ENCODE data around the gene GALNT11.

The GALNT11 gene

DNA sequence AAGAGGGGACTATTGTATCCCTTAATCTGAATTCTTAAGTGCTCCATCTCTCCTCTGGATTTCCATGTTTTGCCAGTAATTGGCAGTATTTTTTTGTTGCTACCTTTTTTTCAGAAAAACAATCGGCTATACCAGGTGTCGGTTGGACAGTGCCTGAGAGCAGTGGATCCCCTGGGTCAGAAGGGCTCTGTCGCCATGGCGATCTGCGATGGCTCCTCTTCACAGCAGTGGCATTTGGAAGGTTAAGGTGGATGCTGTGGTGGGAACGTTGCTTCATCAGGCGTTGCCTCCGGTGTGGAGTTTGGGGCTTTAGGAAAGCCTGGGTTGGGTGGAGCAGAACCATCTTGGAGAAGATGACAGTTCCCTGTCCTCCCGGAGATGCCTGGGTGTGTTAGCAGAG, 96.0 kb downstream of the GALNT11 start:
- no peak for DNase-seq

GRCh38 chr7:152122540-152122939, 97.1 kb downstream of the GALNT11 start:
- DNase-seq: no peak

GRCh38 chr7:152126741-152127140, 101.3 kb downstream of the GALNT11 start:
- no peak for DNase-seq

GRCh38 chr7:152127229-152127628, 101.8 kb downstream of the GALNT11 start:
- no peak for DNase-seq

DNA sequence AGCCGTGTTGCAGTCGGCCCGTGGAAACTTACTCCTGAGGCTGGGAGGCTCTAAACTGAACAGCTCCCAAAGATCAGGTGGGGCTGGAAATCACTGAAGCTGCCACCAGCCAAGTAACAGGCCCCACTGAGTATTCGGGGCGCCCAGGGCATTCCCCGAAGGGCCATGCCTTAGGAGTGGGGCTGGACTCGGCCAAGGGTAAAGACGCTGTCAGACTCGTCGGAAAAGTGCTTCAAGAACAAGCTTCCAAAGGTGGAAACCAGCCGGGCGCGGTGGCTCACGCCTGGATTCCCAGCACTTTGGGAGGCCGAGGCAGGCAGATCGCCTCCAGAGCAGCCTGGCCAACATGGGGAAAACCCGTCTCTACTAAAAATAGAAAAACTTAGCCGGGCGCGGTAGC, 102.8 kb downstream of the GALNT11 start:
- no peak for DNase-seq

DNA sequence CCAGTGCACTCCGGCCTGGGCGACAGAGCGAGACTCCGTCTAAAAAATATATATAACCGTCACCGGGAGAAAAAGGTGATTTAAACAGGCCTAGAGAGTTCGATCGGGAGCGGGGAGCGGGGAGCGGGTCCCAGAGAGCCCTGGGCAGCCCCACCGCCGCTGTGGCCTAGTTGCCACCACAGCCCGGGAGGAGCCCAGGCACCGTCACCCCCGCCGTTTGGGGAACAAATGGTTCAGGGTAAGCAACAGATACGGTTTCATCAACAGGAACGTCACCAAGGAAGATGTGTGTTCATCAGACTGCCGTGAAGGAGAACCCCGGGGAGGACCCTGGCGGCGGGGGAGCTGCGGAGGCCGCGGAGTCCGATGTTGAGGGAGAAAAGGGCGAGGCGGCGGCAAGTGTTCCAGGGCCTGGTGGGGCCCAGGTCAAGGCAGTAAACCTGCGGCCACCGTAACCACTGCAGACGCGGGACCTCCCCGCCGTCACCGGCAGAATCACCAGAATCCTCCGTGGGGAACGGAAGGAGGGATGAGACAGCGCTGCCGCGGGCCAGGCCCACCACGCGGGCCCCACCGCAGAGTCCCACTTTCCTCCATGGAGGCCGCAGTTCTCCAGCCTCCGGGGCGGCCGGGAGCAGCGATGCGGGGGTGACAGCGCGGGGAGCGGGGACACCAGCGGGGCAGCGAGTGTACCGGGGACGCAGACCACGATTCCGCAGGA, 103.4 kb downstream of the GALNT11 start:
- no peak for DNase-seq

DNA sequence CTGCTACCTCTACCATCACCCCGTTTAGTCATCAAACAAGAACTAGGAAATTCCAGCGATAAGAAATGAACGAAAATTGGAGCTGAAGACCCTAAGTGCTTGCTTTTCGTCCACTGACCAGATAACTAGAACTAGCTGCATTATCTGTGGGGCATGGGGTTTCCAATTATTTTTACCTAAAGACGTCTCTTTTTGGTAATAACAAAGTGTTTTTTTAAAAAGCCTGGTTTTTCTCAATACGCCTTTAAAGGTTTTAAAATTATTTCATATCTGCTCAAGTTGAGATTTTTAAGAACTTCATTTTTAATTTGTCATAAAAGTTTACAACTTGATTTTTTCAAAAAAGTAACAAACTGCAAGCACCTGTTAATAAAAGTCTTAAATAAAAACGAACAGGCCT, 104.2 kb downstream of the GALNT11 start:
- DNase-seq: no peak

DNA sequence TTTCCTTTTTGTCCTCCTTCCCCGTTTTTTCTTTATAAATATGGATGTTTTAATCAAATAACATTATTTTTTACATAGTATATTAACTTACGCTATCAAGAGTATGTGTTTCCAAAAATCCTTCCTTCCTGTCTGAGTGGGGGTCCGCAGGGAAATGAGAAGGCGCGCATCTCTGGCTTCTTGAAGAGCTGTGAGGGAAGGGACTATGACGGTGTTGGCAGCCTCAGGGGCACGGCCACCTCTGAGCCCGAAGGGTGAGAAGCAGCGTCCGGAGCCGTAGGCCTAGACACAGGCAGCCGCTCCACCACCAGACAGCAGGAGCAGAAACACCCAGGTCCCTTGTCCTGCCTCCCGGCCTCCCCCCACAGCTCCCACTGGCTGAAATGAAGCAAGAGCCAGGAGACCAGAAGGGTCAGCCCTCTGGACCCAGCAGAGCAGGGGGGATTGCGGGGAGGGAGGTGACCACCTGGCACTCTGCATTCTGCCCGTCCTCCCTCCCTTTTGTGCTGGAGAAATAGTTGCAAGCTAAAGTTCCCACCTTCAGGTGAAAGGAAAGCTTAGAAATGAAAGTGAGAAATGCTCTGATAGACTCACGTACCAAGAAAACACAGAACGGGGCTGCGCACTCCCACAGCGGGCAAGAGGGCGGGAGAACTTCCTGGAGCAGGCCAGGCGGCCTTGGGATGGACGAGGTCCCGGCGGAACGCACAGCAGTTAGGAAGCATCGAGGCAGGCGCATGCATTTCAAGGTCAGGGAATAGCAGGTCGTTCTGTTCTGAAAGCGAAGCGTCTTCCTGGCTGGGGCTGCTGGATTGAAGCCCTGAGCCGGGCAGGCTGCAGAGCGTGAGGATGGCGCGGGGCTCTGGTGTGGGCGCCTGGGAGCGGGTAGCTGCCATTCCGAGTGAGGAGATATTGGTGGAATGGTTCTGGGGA, 105.5 kb downstream of the GALNT11 start:
- DNase-seq: no peak

GRCh38 chr7:152131981-152132494, 106.6 kb downstream of the GALNT11 start:
- DNase-seq: no peak

DNA sequence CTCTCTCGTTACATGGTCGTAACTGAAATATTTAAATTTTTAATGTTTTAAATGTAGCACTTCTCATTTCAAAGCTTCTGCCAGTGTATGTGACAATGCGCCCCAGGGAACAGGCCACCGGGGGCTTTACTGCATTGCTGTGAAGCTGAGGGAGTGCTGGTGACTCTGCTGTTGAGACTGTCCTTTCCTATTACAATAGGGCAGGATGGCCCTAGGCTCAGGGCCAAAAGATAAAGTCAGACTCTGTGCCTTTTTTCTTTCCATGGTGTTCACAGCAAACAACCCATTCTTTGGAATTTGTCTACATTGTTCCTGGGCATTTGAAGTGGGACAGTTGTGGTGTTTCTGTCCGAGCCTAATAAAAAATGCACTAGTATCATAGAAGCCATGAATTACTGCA, 107.3 kb downstream of the GALNT11 start:
- DNase-seq: no peak

DNA sequence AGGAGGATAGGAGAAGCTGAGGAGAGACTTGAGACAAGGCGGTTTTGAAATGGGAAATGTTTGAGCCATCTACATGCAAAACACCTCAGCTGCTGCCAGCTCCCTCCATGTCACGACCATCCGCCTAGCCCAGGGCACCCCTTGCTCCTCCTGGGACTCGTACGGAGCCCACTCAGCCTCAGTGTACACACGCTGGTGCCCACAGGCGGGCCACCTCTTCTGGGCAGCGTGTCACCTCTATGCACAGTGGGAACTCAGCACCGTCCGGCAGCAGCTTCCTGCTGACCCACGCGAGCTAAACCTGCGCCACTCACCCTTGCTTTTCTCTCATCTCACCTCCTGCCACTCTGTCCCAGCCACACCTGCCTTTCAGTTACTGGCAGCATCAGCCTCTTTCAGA, 108.3 kb downstream of the GALNT11 start:
- no peak for DNase-seq

DNA sequence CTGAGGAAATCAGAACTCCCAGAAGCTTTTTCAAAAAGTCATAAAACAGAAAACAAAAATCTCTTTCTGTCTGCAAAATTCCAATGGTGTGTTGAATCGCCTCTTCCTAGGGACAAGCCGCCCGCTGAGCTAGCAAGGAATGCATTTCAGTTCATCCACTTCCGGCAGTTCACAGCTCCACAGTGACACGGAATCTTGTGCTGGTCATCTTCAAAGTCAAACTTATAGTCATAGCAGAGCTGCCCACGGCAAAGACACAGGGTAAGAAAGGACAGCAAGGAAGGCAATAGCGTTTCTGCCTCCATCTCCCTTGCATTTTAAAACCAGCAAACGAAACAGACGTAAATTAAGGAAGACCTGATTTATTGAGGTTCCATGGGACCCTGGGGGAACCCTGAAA, 111.2 kb downstream of the GALNT11 start:
- DNase-seq: no peak

GRCh38 chr7:152137476-152138025, 112.1 kb downstream of the GALNT11 start:
- DNase-seq: no peak

- no peak for DNase-seq
These were observed 114.6 kb downstream of the GALNT11 start for GRCh38 chr7:152140067-152140466.

DNA sequence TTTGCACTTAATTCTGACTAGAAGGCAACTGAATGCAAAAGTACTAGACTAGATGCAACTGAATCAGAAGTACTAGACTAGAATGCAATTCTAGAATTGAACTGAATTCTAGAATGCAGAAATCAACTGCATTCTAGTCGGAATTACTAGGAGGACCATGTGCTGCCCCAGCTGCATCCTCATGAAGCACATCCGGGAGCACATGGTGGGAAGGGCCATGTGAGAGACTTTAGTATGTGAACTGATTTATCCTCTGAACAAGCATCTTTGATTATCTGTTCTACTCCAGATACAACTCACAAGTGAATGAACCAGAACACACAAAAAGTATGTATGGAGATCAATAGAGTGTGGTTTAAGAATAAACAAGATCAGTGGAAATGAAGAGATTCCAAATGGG, 115.1 kb downstream of the GALNT11 start:
- DNase-seq: no peak

GRCh38 chr7:152142976-152143595, 117.6 kb downstream of the GALNT11 start:
- no peak for DNase-seq

DNA sequence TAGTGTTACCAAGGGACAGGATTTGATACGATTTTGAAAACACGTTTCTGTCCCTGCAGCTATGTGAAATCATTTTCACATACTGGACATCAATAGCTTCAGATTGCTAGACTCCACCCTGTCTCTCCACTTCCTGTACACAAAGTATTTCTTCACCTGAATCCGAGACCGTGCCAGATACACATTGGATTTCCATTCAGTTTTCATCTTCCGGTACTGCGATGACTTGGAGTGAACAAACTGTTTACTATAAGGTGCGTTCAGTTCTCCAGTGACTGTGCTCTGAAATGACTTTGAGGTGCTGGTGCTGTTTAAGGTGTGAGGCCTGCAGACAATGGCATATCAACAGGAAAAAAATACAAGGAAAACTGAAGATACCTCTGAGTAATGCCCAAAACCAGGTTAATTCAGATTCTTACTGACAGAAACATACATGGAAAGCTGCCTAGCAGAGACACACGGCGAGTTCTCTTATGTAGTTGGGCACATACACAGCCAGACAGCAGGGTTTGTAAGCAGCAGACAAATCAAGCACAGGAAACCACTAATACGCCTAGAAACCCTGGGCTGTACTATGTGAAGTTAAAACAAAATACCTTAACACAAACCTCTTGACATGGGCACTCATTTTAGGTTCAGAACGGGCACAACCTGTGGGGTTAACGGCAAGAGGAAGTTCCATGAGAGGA, 119.2 kb downstream of the GALNT11 start:
- DNase-seq: no peak

GRCh38 chr7:152145853-152146466, 120.5 kb downstream of the GALNT11 start:
- DNase-seq: no peak

GRCh38 chr7:152148706-152149105, 123.2 kb downstream of the GALNT11 start:
- DNase-seq: no peak

DNA sequence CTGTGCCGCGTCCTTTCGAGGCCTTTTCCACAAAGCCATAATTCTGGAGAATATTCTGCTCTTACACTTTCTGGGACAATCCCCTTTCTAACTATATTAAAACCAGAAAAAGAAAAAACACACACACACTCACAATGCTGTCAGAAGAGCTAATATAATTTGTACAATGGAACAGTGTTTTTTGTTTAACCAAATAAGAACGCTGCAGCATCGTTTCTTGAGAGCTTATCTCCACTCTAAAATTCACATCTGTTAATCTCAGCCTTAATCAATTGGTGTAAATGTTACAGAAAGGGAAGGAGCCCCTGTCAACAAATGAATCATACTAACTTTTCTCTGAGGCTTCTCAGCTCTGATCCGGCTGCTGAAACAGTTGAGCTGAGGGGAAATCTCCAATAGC, 123.9 kb downstream of the GALNT11 start:
- DNase-seq: no peak

DNA sequence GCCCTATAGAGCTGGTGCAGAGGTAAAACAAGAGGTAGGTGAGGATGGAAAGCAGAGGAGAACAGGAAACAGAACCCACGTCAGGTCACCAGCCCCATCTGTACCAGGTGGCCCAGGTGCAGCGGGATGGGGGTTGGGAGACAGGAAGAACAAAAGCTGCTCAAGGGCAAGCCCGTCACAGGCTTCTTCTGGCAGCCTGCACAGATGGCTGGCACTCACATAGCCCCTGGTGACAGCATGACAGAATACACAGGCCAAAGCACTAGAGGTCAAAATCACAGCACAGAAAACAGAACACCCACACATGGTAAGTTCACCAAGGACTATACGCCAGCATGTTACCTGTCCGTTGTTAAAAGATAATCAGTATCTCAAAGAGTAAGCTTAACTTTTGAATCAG, 126.8 kb downstream of the GALNT11 start:
- no peak for DNase-seq
